Mucosa of descending colon (tissue), 3 donors: Measurements from ENCODE around the gene KNG1. TPM values are rescaled to one million over a fixed set of nuclear protein-coding genes. Genes with fewer than 3 reads are reported as not detected.

ENCODE experiments used
- ATAC-seq: fragments of 200-7000 bp; cut with Tn5 transposase; one replicate; pipeline ENCODE4 v1.9.1; 2020; ENCODE audit warnings: mild to moderate bottlenecking, moderate library complexity
- DNase-seq, 3 donors: peaks; one replicate each; pipeline ENCODE4 v3.0.0-alpha.2; 2020
- H3K36me3 ChIP-seq: fragments of 200-600 bp; one replicate; pipeline ENCODE4 v1.8.0; 2021; ENCODE audit warnings: low read depth, mild to moderate bottlenecking
- H3K4me1 ChIP-seq: fragments of 200-600 bp; one replicate; pipeline ENCODE4 v1.8.0; 2021; ENCODE audit warnings: low read depth, mild to moderate bottlenecking
- H3K4me3 ChIP-seq: fragments of 200-600 bp; one replicate; pipeline ENCODE4 v1.8.0; 2021; ENCODE audit warnings: mild to moderate bottlenecking
- H3K9me3 ChIP-seq: fragments of 200-600 bp; one replicate; pipeline ENCODE4 v1.8.0; 2021; ENCODE audit warnings: mild to moderate bottlenecking
- intact Hi-C, 2 donors: fragments of 100-400 bp; cut with DNase I in 1 of 2; cut with micrococcal nuclease in 1 of 2; formaldehyde crosslinking; loops; one replicate each; pipeline versions ENCODE4 v1.11.0 to v1.11.1; 2022; cut with DNase I, micrococcal nuclease
- total RNA-seq, 3 donors: library from RNA; stranded (reverse); fragmentation: NEBNext Ultra II Directional in 2 of 3; extraction: Animal tissue kit (Norgen Biotek cat#: 25700) in 2 of 3; gene quantifications; one replicate each; pipeline versions ENCODE4 v1.2.1 to v1.2.4, GENCODE V29; 2021 to 2023
- TF ChIP-seq, protein P1 (sequence below): fragments of 200-600 bp; IDR thresholded peaks from one replicate; pipeline ENCODE4 v1.8.0; 2022; ENCODE audit warnings: antibody characterized with exemption, mild to moderate bottlenecking
- donor health status: DM: no; HTN: no; CAD: no; lungs with moderate emphysema.
- donor health status: DM: no; HTN: no; CAD: no.
- donor health status: DM: no; HTN: yes; CAD: no.

Gene KNG1
- total RNA-seq, 3 donors from 2014 or later, result 0.12 to 3.2 (median 0.44) TPM

DNA sequence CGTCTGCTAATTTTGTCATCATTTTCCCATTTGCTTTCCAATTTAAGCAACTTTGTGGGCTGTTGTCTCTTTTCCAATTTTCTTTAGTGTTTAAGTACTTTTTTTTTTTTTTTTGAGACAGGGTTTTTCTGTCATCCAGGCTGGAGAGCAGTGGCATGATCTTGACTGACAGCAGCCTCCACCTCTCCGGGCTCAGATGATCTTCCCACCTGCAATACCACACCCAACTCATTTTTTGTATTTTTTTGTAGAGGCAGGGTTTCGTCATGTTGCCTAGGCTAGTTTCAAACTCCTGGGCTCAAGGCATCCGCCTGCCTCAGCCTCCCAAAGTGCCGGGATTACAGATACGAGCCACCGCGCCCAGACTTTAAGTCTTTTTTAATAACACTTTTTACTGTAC lies 40.1 kb downstream of the KNG1 start:
- no peak for ATAC-seq
- no peak for DNase-seq
- Histone ChIP-seq H3K4me3 (no peak overlapping the region), H3K36me3 (no peaks in the 10 kb centered on the region), H3K4me1 (no peaks in the 10 kb centered on the region), H3K9me3 (no peaks in the 10 kb centered on the region)
- intact Hi-C loops, result loop anchor here in 1 of 2 donors (10.0 kb wide), 1 partner anchor 142 kb away; the partner anchor contains the start of gene AHSG
- TF ChIP-seq, protein P1, sequence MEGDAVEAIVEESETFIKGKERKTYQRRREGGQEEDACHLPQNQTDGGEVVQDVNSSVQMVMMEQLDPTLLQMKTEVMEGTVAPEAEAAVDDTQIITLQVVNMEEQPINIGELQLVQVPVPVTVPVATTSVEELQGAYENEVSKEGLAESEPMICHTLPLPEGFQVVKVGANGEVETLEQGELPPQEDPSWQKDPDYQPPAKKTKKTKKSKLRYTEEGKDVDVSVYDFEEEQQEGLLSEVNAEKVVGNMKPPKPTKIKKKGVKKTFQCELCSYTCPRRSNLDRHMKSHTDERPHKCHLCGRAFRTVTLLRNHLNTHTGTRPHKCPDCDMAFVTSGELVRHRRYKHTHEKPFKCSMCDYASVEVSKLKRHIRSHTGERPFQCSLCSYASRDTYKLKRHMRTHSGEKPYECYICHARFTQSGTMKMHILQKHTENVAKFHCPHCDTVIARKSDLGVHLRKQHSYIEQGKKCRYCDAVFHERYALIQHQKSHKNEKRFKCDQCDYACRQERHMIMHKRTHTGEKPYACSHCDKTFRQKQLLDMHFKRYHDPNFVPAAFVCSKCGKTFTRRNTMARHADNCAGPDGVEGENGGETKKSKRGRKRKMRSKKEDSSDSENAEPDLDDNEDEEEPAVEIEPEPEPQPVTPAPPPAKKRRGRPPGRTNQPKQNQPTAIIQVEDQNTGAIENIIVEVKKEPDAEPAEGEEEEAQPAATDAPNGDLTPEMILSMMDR, result no peak

DNA sequence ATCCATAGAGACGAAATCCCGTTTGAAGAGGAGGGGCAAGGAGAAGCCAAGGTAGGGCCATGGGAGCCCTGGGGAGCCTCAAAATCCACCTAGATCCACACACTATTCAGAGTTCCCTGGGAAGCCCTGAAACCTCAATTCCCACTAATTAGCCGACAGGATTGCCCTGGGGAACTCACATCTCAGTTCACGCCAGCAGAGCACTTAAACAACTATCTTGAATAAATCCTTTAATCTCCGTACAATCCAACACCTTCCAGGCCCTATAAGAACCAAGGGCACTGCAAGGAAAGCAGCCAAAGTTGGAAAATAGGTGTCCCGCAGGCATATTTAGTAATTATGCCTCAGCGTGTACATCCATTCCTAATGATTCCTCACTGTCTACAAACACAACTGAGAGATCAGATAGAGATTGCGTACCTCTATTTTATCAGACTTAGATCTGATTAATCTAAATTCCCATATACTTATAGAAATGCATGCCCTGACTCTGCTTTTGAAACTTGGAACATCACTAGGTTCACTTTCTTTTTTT lies 40.6 kb downstream of the KNG1 start:
- no peak for DNase-seq

DNA sequence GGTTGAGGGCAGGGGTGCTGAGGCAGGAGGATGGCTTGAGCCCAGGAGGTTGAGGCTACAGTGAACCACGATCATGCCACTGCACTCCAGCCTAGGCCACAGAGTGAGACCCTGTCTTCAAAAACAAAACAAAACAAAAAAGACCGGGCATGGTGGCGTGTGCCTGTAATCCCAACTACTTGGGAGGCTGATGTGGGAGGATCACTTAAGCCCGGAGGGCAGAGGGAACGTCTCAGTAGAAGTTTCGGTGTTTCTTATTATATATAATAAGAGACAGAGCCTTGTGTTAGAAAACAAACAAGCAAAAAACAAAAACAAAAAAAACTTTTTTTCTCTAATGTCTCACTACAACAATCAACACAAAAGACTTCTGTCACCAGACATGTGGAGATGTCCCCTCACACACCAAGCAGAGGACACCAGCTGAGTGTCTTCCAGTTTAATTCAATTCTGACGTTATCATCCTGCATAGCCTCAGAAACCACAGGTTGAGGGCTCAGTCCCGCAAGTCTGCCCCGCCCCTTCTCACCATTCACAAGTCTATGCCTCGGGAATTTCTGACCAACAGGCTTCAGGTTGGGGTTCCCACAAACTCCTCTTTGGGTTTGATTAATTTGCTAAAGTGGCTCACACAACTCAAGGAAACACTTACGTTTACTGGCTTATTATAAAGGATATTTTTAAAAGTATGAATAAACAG lies 42.2 kb downstream of the KNG1 start:
- H3K4me3 ChIP-seq, result no peak overlapping the region
- TF ChIP-seq, protein P1, result no peak
- no peaks in the 10 kb centered on the region for H3K4me1 ChIP-seq
- intact Hi-C loops, result loop anchor here in 1 of 2 donors (10.0 kb wide), 1 partner anchor 145 kb away; the partner anchor contains the start of gene AHSG
- H3K9me3 ChIP-seq, result no peaks in the 10 kb centered on the region
- no peak for DNase-seq
- no peaks in the 10 kb centered on the region for H3K36me3 ChIP-seq
- no peak for ATAC-seq

More for the DNA sequence above, 40.6 kb downstream of the KNG1 start:
- Histone ChIP-seq H3K4me1 (no peaks in the 10 kb centered on the region), H3K36me3 (no peaks in the 10 kb centered on the region), H3K9me3 (no peaks in the 10 kb centered on the region), H3K4me3 (no peak overlapping the region)
- no peak for ATAC-seq
- intact Hi-C loops, result loop anchor here in 1 of 2 donors (10.0 kb wide), 1 partner anchor 143 kb away; the partner anchor contains the start of gene AHSG
- TF ChIP-seq, protein P1, result no peak

DNA sequence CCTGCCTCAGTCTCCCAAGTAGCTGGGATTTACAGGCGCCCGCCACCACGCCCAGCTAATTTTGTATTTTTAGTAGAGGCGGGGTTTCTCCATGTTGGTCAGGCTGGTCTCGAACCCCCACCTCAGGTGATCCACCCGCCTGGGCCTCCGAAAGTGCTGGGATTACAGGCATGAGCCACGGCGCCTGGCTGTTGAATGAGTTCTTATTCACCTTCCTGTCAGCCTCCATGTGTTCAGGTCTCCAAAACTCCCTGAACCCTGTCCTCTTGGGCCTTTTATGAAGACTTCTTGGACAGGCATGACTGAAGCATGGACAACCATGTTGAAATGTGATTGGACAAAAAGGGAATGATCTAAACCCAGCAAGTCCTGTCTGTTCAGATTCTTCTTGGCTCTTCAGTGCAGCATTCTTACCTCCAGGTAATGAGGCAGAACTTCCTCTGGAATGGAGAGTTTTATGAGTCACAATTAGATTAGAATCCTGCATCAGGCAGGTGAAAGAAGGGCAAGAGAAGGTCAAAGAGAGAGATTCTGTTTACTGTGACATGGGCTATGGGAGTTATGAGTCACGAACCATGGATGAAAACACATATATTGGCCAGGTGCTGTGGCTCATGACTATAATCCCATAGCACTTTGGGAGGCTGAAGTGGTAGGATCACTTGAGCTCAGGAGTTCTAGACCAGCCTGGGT lies 43.1 kb downstream of the KNG1 start:
- Histone ChIP-seq H3K4me3 (no peak overlapping the region), H3K9me3 (no peaks in the 10 kb centered on the region), H3K4me1 (no peaks in the 10 kb centered on the region), H3K36me3 (no peaks in the 10 kb centered on the region)
- DNase-seq, result no peak
- TF ChIP-seq, protein P1, result no peak
- ATAC-seq, result peak; percentile 71
- intact Hi-C loops, result no loop called here

DNA sequence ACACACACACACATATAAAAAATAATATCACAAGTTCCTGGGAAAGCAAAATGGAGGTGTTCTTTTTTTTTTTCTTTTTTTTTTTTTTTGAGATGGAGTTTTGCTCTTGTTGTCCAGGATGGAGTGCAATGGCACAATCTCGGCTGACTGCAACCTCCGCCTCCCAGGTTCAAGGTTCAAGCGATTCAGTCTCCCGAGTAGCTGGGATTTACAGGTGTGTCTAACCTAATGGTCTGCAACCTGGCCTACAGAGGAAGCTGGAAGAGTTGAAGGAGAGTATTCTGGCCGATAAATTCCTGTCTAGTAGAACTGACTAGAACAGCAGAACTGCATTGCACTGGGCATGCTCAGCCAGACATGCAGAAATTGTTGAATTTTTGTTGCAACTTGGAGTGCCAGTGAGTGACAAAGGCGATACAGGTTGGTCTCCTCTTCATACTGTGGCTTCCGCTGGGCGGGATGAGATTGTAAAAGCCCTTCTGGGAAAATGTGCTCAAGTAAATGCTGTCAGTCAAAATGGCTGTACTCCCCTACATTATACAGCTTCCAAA lies 43.8 kb downstream of the KNG1 start:
- Histone ChIP-seq H3K4me1 (no peaks in the 10 kb centered on the region), H3K4me3 (no peak overlapping the region), H3K36me3 (no peaks in the 10 kb centered on the region), H3K9me3 (no peaks in the 10 kb centered on the region)
- TF ChIP-seq, protein P1, result no peak
- DNase-seq (no peak), ATAC-seq (peak; percentile 85)
- intact Hi-C loops, result no loop called here
